ENCODE measurements around the gene EN2. TPM values are rescaled to one million over a fixed set of nuclear protein-coding genes. Genes with fewer than 3 reads are reported as not detected.

The EN2 gene
- total RNA-seq, 1 donor from 2014 or later, result not detected

Other genes with a start within 250 kb of the EN2 start
- 15.2 TPM for gene INSIG1, start 160.3 kb upstream of the EN2 start, total RNA-seq
- not detected for gene CNPY1, start 88.4 kb downstream of the EN2 start, total RNA-seq
- gene RBM33, start 186.5 kb downstream of the EN2 start, total RNA-seq, result 41.4 TPM

All from cardiac septum (tissue), 1 donor.